ENCODE results near the gene CADPS2. TPM values are rescaled to one million over a fixed set of nuclear protein-coding genes. Genes with fewer than 3 reads are reported as not detected.

CADPS2 gene
- total and polyA plus RNA-seq, 2 of the 8 experiments (the other 6 are each of a cell fraction or from before 2014, with no cell fraction given): 8.9 to 22.3 TPM

DNA sequence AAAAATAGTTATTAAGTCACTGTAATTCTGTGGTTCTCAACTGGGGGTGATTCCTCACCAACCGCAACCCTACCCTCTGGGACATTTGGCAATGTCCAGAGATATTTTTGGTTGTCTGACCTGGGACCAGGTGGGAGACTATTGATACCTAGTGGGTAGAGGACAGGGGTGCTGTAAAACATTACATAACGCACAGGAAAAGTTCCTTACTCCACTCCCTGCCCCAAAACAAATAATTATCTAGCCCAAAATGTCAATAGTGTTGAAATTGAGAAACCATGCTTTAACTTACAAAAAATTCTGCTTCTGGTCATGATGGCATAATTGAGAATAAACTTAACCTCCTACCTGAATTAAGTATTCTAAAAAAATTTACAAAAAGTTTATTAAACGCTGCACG, 404.0 kb downstream of the CADPS2 start:
- Histone ChIP-seq H2BK15ac (ENCODE audit: low read length) (no peak overlapping the region), H4K20me1 (replicated peaks in 1 of 2; ENCODE audit: control insufficient read depth in 1 of 2, insufficient read depth in 2 of 2, low read length in 2 of 2) (no peaks in the 10 kb centered on the region), H2AFZ (ENCODE audit: low read length) (no peak overlapping the region), H4K5ac (ENCODE audit: insufficient read length, low read depth, low read length) (no peak overlapping the region), H4K91ac (replicated peaks; ENCODE audit: insufficient read length, low read length) (no peak overlapping the region), H3K4me1 (replicated peaks in 1 of 4; ENCODE audit: control insufficient read depth in 3 of 4, insufficient read depth in 4 of 4, low read length in 3 of 4) (no peaks in the 10 kb centered on the region), H2AK5ac (ENCODE audit: low read depth, low read length) (no peak overlapping the region), H3K27me3 (replicated peaks in 1 of 4; ENCODE audit: control insufficient read depth in 3 of 4, extremely low read depth in 1 of 4, insufficient read depth in 3 of 4, low read length in 3 of 4) (no peaks in the 10 kb centered on the region), H3K4me2 (ENCODE audit: insufficient read depth in 1 of 2, low read depth in 2 of 2, low read length in 2 of 2) (no peak overlapping the region), H3K56ac (replicated peaks; ENCODE audit: insufficient read length, low read depth, low read length) (no peak overlapping the region), H3K14ac (ENCODE audit: insufficient read length) (no peak overlapping the region), H2BK20ac (ENCODE audit: low read length) (no peak overlapping the region), H4K8ac (ENCODE audit: extremely low read depth, insufficient read depth, low read length) (no peak overlapping the region), H2BK120ac (replicated peaks; ENCODE audit: low read depth, low read length) (no peak overlapping the region), H3K4me3 (ENCODE audit: extremely low read depth in 1 of 4, insufficient read depth in 2 of 4, low read depth in 3 of 4, low read length in 4 of 4) (no peak overlapping the region), H3K27ac (ENCODE audit: low read depth, low read length) (no peak overlapping the region), H3K18ac (ENCODE audit: extremely low read depth, low read length) (no peak overlapping the region), H3K36me3 (ENCODE audit: control insufficient read depth in 2 of 4, insufficient read depth in 4 of 4, low read length in 3 of 4) (no peaks in the 10 kb centered on the region; a peak in 1 of 8 replicates), H2BK12ac (ENCODE audit: low read depth, low read length) (no peak overlapping the region), H3K9ac (replicated peaks in 1 of 4; ENCODE audit: extremely low read depth in 1 of 4, low read depth in 3 of 4, low read length in 3 of 4) (no peak overlapping the region), H3K9me3 (ENCODE audit: insufficient read depth in 2 of 2, low read depth in 1 of 2, low read length in 1 of 2) (no peaks in the 10 kb centered on the region), H3K23me2 (ENCODE audit: low read depth, low read length) (no peaks in the 10 kb centered on the region), H2BK5ac (ENCODE audit: low read depth, low read length) (no peak overlapping the region), H3K23ac (ENCODE audit: insufficient read length) (no peak overlapping the region), H3K79me2 (ENCODE audit: control insufficient read depth in 1 of 2, insufficient read depth in 2 of 2, low read length in 2 of 2) (no peaks in the 10 kb centered on the region), H3K4ac (replicated peaks; ENCODE audit: insufficient read length, low read depth, low read length) (no peak overlapping the region), H3K79me1 (ENCODE audit: low read depth, low read length) (no peaks in the 10 kb centered on the region)
- FAIRE-seq: no peak
- 95% methylated on average over 4 of the region's 4 CpGs; no CpG with 5 or more reads in 1 of the 2 experiments for WGBS, 2 experiments (ENCODE audit: extremely low coverage in 1 of 2, insufficient coverage in 1 of 2, insufficient read length in 1 of 2, insufficient replicate concordance in 2 of 2, low coverage in 1 of 2, low lambda C conversion rate in 2 of 2, missing lambda C conversion rate in 1 of 2)
- TF ChIP-seq SIN3A (conservative IDR thresholded peaks at IDR 0.05 in 1 of 2, IDR thresholded peaks at IDR 0.05 in 1 of 2; ENCODE audit: low read depth in 1 of 2, low read length in 2 of 2) (no peak), CBX5 (IDR thresholded peaks at IDR 0.05; ENCODE audit: low read depth, low read length) (no peak), BRCA1 (IDR thresholded peaks at IDR 0.05; ENCODE audit: low read depth, low read length) (no peak)
- TF ChIP-seq, protein P1, sequence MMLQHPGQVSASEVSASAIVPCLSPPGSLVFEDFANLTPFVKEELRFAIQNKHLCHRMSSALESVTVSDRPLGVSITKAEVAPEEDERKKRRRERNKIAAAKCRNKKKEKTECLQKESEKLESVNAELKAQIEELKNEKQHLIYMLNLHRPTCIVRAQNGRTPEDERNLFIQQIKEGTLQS (IDR thresholded peaks at IDR 0.05; ENCODE audit: insufficient read depth, low read depth, low read length): no peak
- ChIA-PET CTCF (ENCODE audit: partially characterized antibody) (interaction anchor here (1.1 kb wide), 1 partner anchor 166 kb away, joined by 3 read pairs; no protein-coding TSS in a partner anchor), POLR2A (ENCODE audit: partially characterized antibody) (interaction anchor here (1.2 kb wide), 1 partner anchor 14 kb away, joined by 3 read pairs; no protein-coding TSS in a partner anchor)
- no peak for DNase-seq (ENCODE audit: low read depth in 1 of 2, low spot score in 2 of 2)

All from H1 (cell line).